ENCODE data around the gene CABLES2. TPM values are rescaled to one million over a fixed set of nuclear protein-coding genes. Genes with fewer than 3 reads are reported as not detected.

The CABLES2 gene
- total RNA-seq: 1 to 10 TPM; 1.5 to 5.6 (median 3.7) TPM
- polyA plus RNA-seq: 1 to 10 TPM; 2.8 to 4.1 (median 3.4) TPM
- long read RNA-seq, donor 1: 0 reads
- long read RNA-seq, donor 2, partial matches to known transcripts: 0 of 1 reads
- long read RNA-seq, donor 2, other reads (novel, unspliced or antisense): 0 of 1 reads
- long read RNA-seq, donor 3, partial matches to known transcripts: 0 of 2 reads
- long read RNA-seq, donor 3, other reads (novel, unspliced or antisense): 0 of 2 reads
- long read RNA-seq, donor 4, partial matches to known transcripts: 0 of 1 reads
- long read RNA-seq, donor 4, other reads (novel, unspliced or antisense): 1 of 1 reads
- long read RNA-seq, donor 5, transcript CABLES2-201 (10 exons, 3,785 nt): major isoform, 8 of 13 reads
- long read RNA-seq, donor 5, partial matches to known transcripts: 3 of 13 reads
- long read RNA-seq, donor 5, other reads (novel, unspliced or antisense): 2 of 13 reads
- long read RNA-seq, donor 6, partial matches to known transcripts: 0 of 1 reads
- long read RNA-seq, donor 6, other reads (novel, unspliced or antisense): 1 of 1 reads
- long read RNA-seq, donor 7, partial matches to known transcripts: 0 of 1 reads
- long read RNA-seq, donor 7, other reads (novel, unspliced or antisense): 0 of 1 reads
- long read RNA-seq, donor 8, partial matches to known transcripts: 0 of 1 reads
- long read RNA-seq, donor 8, other reads (novel, unspliced or antisense): 0 of 1 reads
- long read RNA-seq, donor 9: 0 reads
- long read RNA-seq, donor 10, partial matches to known transcripts: 0 of 1 reads
- long read RNA-seq, donor 10, other reads (novel, unspliced or antisense): 0 of 1 reads

DNA sequence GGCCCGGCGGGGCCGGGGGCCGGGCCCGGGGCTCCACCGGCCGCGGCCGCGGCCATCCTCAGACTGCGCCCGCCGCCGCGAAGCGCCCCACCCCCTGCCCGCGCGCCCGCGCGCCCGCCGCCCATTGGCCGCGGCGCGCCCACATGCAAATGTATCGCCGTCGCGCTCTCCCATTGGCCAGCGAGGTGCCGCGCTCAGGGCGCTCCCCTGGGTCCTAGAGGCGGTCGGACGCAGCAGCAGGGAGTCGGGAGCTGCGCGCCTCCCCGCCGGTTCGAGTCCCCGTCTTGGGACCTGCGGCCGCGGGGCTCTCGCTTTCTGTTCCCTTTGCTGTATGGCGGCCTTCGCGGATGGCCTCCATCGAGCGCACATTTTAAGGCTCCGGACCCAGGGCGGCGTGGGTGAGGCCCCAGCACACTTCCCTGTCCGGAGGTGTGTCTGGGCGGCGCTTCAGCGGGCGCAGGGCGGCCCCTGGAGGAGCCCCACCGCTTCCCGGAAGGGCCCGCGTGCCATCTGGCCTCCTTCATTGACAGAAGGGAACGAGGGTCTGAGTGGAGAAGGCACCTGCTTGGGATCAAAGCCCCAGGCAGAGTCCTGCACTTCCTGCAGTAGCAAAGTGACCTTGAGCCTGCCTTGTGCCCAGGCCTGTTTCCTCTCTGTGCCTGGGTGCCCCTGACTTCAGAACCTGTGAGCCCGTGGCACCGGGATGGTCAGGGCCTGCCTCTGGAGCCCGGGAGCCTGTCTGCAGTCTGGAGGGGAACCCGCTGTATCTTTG lies at the start of gene CABLES2:
TSS of gene CABLES2 (minus strand) at position 65 of the 772 bp plus-strand sequence. CDS start at position 56, 9 bp downstream.
- no peaks in the 10 kb centered on the region for H3K9me3 ChIP-seq (replicated peaks in 1 of 3)
- DNase-seq: peak; percentile 93 to 96 (median 94)
- no peaks in the 10 kb centered on the region for H3K27me3 ChIP-seq
- intact Hi-C loops (cut with DNase I): no loop called here
- TF ChIP-seq, protein P1, sequence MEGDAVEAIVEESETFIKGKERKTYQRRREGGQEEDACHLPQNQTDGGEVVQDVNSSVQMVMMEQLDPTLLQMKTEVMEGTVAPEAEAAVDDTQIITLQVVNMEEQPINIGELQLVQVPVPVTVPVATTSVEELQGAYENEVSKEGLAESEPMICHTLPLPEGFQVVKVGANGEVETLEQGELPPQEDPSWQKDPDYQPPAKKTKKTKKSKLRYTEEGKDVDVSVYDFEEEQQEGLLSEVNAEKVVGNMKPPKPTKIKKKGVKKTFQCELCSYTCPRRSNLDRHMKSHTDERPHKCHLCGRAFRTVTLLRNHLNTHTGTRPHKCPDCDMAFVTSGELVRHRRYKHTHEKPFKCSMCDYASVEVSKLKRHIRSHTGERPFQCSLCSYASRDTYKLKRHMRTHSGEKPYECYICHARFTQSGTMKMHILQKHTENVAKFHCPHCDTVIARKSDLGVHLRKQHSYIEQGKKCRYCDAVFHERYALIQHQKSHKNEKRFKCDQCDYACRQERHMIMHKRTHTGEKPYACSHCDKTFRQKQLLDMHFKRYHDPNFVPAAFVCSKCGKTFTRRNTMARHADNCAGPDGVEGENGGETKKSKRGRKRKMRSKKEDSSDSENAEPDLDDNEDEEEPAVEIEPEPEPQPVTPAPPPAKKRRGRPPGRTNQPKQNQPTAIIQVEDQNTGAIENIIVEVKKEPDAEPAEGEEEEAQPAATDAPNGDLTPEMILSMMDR (IDR thresholded peaks at IDR 0.05): peak in 4 of 6 experiments; percentile 34 to 47 (median 40)
- peak; percentile 25 to 27 for TF ChIP-seq POLR2A (IDR thresholded peaks at IDR 0.05)
- H3K4me3 ChIP-seq: peak within 1 kb of the TSS in 3 of 4 donors; percentile 48 to 90 (median 65)
- 0 to 57% (median 5%) methylated on average over 4 to 73 of the region's 73 CpGs for WGBS, 4 donors
- peak within 1 kb of the TSS in 1 of 5 donors; percentile 75 for H3K27ac ChIP-seq
- no peaks in the 10 kb centered on the region for H3K36me3 ChIP-seq (replicated peaks in 1 of 2)
- H3K4me1 ChIP-seq (replicated peaks in 1 of 2): peaks cover 26 to 31% of the 10 kb centered on the region in 2 donors

GRCh38 chr20:62455929-62456328 lies 48.8 kb upstream of the CABLES2 start:
- Histone ChIP-seq H3K36me3 (replicated peaks in 1 of 2) (no peaks in the 10 kb centered on the region), H3K27me3 (no peaks in the 10 kb centered on the region), H3K27ac (no peak overlapping the region), H3K4me1 (replicated peaks in 1 of 2) (no peaks in the 10 kb centered on the region), H3K4me3 (no peak overlapping the region), H3K9me3 (replicated peaks in 1 of 3) (no peaks in the 10 kb centered on the region)
- intact Hi-C loops (cut with DNase I): no loop called here
- 61 to 88% (median 82%) methylated on average over 2 to 15 of the region's 15 CpGs for WGBS, 4 donors
- TF ChIP-seq POLR2A (IDR thresholded peaks at IDR 0.05): no peak
- TF ChIP-seq, protein P1 (IDR thresholded peaks at IDR 0.05): no peak
- DNase-seq: no peak

DNA sequence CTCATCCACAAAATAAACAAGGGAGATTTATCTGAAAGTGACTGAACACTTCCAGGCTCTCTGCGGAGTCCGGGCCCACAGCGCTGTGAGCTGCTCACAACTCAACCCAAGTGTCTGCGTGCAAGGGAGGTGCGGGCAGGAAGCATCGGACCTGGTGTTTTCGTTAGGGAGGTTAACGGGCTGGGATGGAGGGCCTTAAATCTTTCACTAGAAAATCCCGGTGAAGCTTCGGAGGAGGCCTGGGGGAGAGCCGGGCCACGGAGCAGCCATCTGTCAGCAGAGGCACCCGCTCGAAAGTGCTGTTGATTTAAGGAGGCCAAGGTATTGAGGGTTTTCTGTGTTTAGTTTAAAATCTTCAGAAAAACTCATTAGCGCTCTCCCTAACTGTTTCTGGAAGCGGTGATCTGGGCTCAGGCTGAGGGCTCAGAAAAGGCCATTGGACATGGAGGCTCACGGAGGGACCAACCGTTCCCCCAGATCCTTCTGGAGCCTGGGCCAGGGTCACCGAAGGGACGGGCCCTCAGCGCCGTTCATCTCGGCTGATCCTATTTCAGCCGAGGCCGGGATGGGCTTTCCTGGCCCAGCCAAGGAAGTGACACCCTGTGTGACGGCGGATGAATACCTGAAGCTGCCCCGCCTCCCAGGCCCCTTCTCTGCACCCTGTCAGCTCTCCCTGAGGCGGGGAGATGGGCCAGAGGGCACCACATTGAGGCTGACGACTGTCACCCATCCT lies 48.0 kb upstream of the CABLES2 start:
- no peaks in the 10 kb centered on the region for H3K9me3 ChIP-seq (replicated peaks in 1 of 3)
- H3K4me3 ChIP-seq: no peak overlapping the region
- 65 to 83% (median 75%) methylated on average over 16 to 30 of the region's 30 CpGs for WGBS, 4 donors
- intact Hi-C loops (cut with DNase I): no loop called here
- H3K4me1 ChIP-seq (replicated peaks in 1 of 2): no peaks in the 10 kb centered on the region
- no peaks in the 10 kb centered on the region for H3K27me3 ChIP-seq
- H3K36me3 ChIP-seq (replicated peaks in 1 of 2): no peaks in the 10 kb centered on the region
- TF ChIP-seq, protein P1 (IDR thresholded peaks at IDR 0.05): no peak
- no peak for TF ChIP-seq POLR2A (IDR thresholded peaks at IDR 0.05)
- peak in 1 of 7 donors; percentile 22 for DNase-seq
- no peak overlapping the region for H3K27ac ChIP-seq
